HG03442 (cell line): ENCODE data around the gene SOX6.

Experiments
- ATAC-seq: cut with Tn5 transposase; IDR thresholded peaks from one replicate; pipeline ENCODE4 v1.9.1; 2021; ENCODE audit warnings: mild to moderate bottlenecking, moderate library complexity; ENCODE audit not compliant: unreplicated experiment

SOX6 gene

DNA sequence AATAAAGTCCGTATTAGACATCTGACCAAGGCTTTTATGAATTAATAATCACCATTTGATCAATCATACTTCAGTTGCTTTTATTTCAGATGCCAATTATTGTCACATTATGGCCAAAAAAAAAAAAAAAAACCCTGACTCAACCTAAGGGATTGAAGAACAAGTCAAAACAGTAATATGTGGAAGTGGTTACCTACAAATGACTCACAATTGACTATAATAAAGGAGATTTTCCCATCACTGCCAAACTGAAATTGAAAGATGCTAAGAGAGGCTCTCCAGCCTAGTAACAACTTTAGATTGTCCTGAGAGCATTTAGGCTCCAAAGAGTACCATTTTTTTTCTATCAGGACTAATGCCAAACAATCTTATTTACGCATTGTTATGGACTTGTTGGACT, 35.2 kb downstream of the SOX6 start:
- ATAC-seq: no peak

DNA sequence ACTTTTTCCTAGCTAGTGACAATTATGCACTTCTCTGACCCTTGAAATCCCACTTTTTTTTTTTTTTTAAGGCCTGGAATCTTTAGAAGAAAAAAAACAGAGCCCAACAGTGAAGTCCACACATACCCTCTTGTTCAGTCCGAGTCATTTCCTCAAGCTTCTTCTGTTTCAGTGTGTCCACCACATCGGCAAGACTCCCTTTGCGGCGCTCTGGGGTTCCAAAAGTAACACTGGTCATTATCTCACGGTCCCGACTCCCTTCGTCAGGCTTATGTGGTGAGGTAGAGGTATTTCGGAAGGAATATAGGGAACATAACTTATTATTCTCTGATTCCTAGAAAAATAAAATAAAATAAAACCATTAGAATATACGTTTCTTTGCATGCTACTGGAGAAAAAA, 38.0 kb downstream of the SOX6 start:
- no peak for ATAC-seq

GRCh38 chr11:16317712-16318111, 38.6 kb downstream of the SOX6 start:
- no peak for ATAC-seq

GRCh38 chr11:16313846-16314245, 42.5 kb downstream of the SOX6 start:
- no peak for ATAC-seq

DNA sequence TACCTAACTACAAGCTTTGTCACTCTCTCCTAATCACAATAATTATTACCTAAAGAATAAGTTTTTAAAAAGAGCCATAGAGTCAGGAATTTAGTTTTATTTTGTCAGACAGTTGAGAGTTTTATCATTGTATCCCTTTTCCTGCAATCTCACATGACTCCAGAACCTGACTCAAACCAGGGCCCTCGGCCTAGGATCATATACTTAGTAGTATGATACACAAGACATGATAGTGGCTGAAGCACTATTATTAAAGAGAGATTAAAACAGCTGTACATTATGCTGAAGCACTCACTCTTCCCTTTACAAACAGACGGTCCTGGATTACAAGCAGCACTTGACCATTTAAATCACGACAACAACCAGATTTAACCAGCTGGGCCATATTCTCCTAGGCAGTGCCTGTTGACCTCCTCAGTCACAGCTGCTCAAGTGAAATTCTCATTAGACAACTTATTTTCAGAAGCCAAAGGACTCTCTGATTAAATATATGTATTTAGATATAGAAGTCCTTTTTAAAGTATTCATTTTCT, 44.0 kb downstream of the SOX6 start:
- ATAC-seq: no peak

DNA sequence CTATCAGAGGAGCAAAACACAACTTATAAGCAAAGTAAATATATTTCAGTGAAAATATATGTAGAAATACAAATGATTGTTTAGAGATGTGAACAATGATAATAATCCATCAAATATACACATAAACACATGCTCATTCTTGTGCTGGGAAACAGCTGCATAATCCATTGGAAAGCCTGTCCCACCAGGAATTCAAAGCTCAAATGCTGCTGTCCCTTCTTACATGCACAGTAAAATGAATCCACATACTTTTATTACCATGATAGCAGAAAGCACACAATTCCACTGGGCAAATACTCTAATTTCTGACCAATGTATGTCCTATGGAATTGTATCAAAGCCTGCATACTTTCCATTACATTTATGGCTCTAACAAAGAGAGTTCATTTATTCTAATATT, 44.5 kb downstream of the SOX6 start:
- no peak for ATAC-seq

DNA sequence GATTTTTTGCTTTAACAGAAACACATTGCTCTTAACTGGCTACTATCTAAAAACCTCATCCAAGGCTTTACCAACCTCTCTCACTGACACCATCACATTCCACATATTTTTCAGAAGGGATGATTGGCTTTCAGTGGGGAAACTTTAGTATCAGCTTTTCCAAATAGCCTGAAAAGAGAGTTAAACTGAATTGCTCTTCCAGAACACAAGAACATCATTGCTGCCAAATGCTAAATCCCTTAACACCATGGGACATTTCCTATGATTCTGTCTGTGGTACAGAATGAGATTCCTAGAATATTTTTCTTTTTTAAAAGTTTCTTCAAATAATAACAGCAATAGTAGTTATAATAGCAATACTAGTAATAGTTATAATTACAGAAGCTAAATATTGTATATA, 45.4 kb downstream of the SOX6 start:
- ATAC-seq: no peak

DNA sequence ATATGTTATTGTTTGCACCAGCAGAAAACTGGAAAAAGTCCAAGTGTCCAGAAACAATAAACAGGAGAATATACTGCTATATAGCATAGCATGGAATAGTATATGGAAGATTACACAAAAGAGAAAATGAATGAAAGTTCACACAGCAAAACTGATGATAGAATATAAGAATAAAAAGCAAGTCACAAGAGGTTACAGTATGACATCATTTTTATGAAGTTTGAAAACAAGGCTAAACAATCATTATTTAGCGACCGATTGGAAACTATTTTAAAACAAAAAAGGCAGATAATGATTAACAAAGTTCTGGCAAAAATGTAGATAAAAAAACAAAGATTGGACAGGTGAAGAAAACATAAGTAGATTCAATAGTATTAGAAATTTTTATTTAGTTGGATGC, 47.1 kb downstream of the SOX6 start:
- ATAC-seq: no peak

DNA sequence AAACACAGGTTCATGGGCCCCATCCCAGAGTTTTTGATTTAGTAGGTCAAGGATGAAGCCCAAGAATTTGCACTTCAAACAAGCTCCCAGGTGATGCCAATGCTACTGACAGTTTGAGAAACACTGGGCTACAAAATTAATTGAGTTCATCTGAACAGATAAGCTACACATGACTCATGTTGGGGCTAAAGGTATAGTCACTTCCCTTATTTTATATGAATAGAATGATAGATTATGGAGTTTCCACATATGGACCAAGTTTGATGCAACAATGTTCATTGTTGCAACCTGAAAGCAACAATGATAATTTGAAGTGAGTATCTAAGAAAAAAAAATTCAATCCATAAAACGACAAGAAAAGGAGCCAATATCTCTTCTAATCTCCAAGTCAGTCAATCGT, 54.9 kb downstream of the SOX6 start:
- no peak for ATAC-seq

- no peak for ATAC-seq
These were observed 56.2 kb downstream of the SOX6 start for GRCh38 chr11:16299884-16300782.

DNA sequence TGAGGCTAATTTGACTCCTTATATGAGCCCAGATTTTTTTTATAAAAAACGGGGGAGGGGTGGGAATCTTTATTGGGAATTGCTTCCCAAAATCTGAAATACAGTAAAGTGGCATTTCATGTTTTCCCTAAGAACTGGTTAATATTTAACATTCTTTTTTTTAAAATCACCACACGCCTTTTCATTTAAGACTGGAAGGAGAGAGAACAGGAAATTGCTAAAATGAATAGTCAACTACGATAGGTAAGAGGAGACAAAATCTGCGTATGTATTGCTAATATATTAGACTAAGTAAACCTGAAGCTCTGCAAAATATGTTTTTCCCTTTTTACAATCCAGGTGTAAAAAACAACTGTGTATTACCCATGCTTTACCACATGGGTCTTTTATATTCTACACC, 57.0 kb downstream of the SOX6 start:
- no peak for ATAC-seq

GRCh38 chr11:16297332-16297731, 59.0 kb downstream of the SOX6 start:
- no peak for ATAC-seq

DNA sequence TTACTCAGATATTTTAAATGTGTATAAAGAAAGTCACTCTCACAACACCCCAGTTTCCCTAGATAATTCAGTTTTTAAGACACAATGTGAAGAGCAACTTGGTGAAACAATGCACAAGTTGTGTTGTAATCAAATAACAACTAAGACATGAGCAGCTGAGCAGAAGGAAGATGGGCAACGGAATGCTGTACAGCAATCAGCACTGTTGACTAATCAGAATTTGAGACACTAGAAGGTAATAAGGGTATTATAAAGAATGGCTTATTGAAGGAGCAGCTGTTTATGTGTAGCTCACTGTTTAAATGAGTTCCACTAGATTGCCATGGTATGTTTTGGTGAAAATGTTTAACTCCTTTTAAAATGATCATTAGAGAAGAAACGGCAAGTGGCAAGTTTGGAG, 60.1 kb downstream of the SOX6 start:
- ATAC-seq: no peak

DNA sequence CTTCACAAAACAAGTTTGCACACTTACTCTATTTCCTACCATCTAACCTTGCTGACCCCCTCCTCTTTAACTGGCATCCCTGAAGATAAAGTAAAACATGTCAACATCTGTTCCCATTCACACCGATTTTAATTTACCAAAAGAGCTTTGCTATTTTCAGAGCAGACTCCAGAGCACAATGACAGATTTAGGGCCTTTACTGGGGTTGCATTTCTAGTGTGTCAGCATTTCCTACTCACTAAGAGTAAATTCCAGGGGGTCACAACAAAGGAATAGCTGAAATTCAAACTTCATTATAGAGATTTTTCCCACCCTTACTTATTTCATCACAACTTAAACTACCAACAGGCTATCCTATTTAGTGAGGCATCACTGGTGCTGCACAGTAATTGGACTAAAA, 60.8 kb downstream of the SOX6 start:
- no peak for ATAC-seq

DNA sequence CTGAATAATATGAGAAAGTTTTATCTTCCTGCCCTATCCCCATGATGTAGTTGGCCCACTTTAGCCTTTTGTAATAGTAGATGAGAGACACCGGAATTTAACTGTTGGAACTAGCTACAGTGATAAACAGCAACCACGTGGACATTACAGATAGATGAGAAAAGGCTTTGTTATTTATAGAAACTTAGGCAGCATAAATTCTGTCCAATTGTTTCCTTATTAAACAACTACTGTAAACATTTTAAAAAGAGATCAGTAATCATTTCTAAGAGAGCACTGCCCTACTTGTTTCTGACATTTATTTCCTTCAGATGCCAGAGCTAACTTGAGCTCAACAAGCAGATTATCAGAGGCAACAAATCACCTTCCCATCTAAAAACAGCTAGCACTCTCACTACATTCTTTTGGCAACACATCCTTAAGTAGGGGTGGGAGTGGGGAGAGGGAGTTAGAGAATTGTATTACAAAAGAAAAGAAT, 63.1 kb downstream of the SOX6 start:
- no peak for ATAC-seq

- no peak for ATAC-seq
These were observed 64.0 kb downstream of the SOX6 start for GRCh38 chr11:16292167-16292859.

GRCh38 chr11:16291729-16292128, 64.6 kb downstream of the SOX6 start:
- ATAC-seq: no peak

- ATAC-seq: no peak
These were observed 66.8 kb downstream of the SOX6 start for GRCh38 chr11:16289541-16289940.

GRCh38 chr11:16287630-16288280, 68.6 kb downstream of the SOX6 start:
- no peak for ATAC-seq

DNA sequence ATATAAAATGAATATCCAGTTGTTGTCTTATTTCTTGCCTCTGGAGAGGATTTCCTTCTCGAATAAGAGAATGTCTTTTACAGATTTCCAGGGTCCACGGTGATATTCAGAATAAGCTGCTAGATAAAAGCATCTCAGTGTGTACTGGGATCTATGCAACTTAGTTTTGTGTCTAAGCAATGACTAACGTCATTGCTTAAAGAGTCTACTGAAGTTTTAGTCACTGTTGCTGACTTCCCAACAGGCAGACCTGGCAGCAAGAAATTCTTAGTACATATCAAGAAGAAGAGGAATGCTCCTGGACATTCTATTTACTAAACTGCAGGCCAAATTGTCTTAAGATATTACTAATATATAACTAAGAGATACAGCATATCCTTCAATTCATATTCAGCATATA, 70.3 kb downstream of the SOX6 start:
- no peak for ATAC-seq

DNA sequence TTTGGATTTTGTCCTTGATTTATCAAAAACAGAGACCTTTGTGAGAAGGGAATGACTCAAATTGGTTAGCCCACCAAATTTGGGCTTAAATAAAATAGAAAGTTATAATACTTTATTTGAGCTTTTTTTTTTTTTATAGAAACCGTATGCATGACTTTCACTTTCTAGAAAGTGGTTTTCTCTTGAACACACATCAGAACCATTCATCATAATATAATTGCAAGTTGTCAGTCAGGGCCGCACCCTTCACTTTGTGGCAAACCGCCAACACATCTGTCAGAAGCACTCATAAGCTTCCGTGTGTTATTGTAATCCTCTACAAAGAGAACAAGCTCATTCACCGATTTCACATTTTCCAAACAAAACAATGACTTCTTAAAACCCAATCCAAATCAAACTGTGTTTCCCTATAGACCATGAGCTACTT, 76.1 kb downstream of the SOX6 start:
- ATAC-seq: no peak
